HepG2 (cell line): ENCODE data around the gene HSP90AB1. TPM values are rescaled to one million over a fixed set of nuclear protein-coding genes. Genes with fewer than 3 reads are reported as not detected.

ENCODE experiments used
- FOSL1 ChIP-seq: sonication (generic); formaldehyde crosslinking; IDR thresholded peaks from 2 replicates; pipeline ENCODE4 v1.9.0; 2021; ENCODE audit warnings: missing genetic modification reagents, borderline replicate concordance
- GATAD1 ChIP-seq: IDR thresholded peaks from 2 replicates; pipeline ENCODE4 v1.6.1; 2016; ENCODE audit warnings: missing genetic modification reagents, missing compliant biosample characterization
- GPN1 ChIP-seq: sonication (generic); formaldehyde crosslinking; IDR thresholded peaks from 2 replicates; pipeline ENCODE4 v1.5.1; 2020; ENCODE audit warnings: missing genetic modification reagents, borderline replicate concordance
- HMGA1 ChIP-seq: sonication (generic); formaldehyde crosslinking; conservative IDR thresholded peaks from 2 replicates; pipeline ENCODE4 v1.4.0; 2020; ENCODE audit warnings: missing genetic modification reagents
- KLF12 ChIP-seq: sonication (generic); formaldehyde crosslinking; IDR thresholded peaks from 2 replicates; pipeline ENCODE4 v1.4.0; 2020; ENCODE audit warnings: missing genetic modification reagents, borderline replicate concordance
- MED8 ChIP-seq: sonication (generic); formaldehyde crosslinking; IDR thresholded peaks from 2 replicates; pipeline ENCODE4 v1.8.1; 2023; ENCODE audit warnings: mild to moderate bottlenecking, missing genetic modification reagents; ENCODE audit not compliant: insufficient replicate concordance
- ZNF121 ChIP-seq: sonication (generic); formaldehyde crosslinking; IDR thresholded peaks from 2 replicates; pipeline ENCODE4 v1.5.0; 2020; ENCODE audit warnings: mild to moderate bottlenecking, missing genetic modification reagents
- ZNF331 ChIP-seq: sonication (generic); formaldehyde crosslinking; IDR thresholded peaks from 2 replicates; pipeline ENCODE4 v1.4.0; 2020; ENCODE audit warnings: missing genetic modification reagents
- ZNF468 ChIP-seq: sonication (generic); formaldehyde crosslinking; IDR thresholded peaks from 2 replicates; pipeline ENCODE4 v1.8.0; 2022; ENCODE audit warnings: mild to moderate bottlenecking, moderate library complexity, missing genetic modification reagents
- ZNF552 ChIP-seq: sonication (generic); formaldehyde crosslinking; IDR thresholded peaks from 2 replicates; pipeline ENCODE4 v1.9.0; 2022; ENCODE audit warnings: missing genetic modification reagents, mild to moderate bottlenecking, borderline replicate concordance
- ZNF747 ChIP-seq: sonication (generic); formaldehyde crosslinking; IDR thresholded peaks from 2 replicates; pipeline ENCODE4 v1.8.1; 2023; ENCODE audit warnings: missing genetic modification reagents, mild to moderate bottlenecking, borderline replicate concordance
- polyA plus RNA-seq, 8 experiments: library from polyadenylated mRNA; depleted of rRNA in 3 of 8; stranded (reverse) in 7 of 8; unstranded in 1 of 8; fragments of >200 nt; fragmentation: Illumina TruSeq in 4 of 8; extraction: Trizol in 4 of 8; gene quantifications; 2 replicates each; pipeline versions ENCODE4 v1.2.1 to v1.2.3, GENCODE V29; 2011 to 2016; ENCODE audit warnings: low read depth in 4 of 8, missing spikeins in 1 of 8, mixed read lengths in 1 of 8; ENCODE audit not compliant: insufficient read depth in 1 of 8
- total RNA-seq, 5 experiments: library from RNA; depleted of rRNA; stranded (reverse); fragments of >200 nt; fragmentation: Illumina TruSeq; extraction: Trizol; gene quantifications; 2 replicates each; pipeline ENCODE4 v1.2.3, GENCODE V29; 2016; ENCODE audit warnings: low read depth in 1 of 5
- TF ChIP-seq, protein P1 (sequence below): sonication (generic); formaldehyde crosslinking; IDR thresholded peaks from 2 replicates; pipeline ENCODE4 v1.5.0; 2020; ENCODE audit warnings: missing genetic modification reagents
- TF ChIP-seq, protein P2 (sequence below): sonication (generic); formaldehyde crosslinking; IDR thresholded peaks from 2 replicates; pipeline ENCODE4 v1.8.0; 2023; ENCODE audit warnings: mild to moderate bottlenecking, missing genetic modification reagents
- TF ChIP-seq, protein P3 (sequence below): sonication (generic); formaldehyde crosslinking; IDR thresholded peaks from 2 replicates; pipeline ENCODE4 v1.4.0; 2020; ENCODE audit warnings: mild to moderate bottlenecking, missing genetic modification reagents

The HSP90AB1 gene
- total and polyA plus RNA-seq, 2 of the 13 experiments (the other 11 are each of a cell fraction or from before 2014, with no cell fraction given), result 1,325 to 1,472 TPM

DNA sequence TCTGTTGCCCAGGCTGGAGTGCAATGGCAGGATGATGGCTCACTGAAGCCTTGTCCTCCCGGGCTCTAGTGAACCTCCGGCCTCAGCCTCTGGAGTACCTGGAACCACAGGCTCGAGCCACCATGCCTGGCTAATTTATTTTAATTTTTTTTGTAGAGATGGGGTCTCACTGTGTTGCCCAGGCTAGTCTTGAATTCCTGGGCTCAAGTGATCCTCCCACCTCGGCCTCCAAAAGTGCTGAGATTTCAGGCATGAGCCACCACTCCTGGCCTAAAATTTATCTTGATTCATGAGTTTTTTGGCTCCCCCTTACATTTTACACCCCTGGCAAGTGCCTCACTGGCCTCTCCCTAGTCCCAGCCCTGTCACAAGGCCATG lies 26.0 kb upstream of the HSP90AB1 start (continued):
- TF ChIP-seq HMGA1, result no peak
- 0 out of 2 replicates have a peak, but pooled peaks have one; percentile 21 for TF ChIP-seq ZNF468 (CRISPR knock-in tag)
- peak; percentile 96 for TF ChIP-seq ZNF121 (CRISPR knock-in tag)
- TF ChIP-seq, protein P1, sequence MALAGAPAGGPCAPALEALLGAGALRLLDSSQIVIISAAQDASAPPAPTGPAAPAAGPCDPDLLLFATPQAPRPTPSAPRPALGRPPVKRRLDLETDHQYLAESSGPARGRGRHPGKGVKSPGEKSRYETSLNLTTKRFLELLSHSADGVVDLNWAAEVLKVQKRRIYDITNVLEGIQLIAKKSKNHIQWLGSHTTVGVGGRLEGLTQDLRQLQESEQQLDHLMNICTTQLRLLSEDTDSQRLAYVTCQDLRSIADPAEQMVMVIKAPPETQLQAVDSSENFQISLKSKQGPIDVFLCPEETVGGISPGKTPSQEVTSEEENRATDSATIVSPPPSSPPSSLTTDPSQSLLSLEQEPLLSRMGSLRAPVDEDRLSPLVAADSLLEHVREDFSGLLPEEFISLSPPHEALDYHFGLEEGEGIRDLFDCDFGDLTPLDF (CRISPR knock-in tag), result no peak
- TF ChIP-seq GATAD1 (CRISPR knock-in tag), result 0 out of 2 replicates have a peak, but pooled peaks have one; percentile 5
- TF ChIP-seq, protein P2, sequence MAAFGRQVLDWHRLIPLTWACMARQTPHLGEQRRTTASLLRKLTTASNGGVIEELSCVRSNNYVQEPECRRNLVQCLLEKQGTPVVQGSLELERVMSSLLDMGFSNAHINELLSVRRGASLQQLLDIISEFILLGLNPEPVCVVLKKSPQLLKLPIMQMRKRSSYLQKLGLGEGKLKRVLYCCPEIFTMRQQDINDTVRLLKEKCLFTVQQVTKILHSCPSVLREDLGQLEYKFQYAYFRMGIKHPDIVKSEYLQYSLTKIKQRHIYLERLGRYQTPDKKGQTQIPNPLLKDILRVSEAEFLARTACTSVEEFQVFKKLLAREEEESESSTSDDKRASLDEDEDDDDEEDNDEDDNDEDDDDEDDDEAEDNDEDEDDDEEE (CRISPR knock-in tag), result 0 out of 2 replicates have a peak, but pooled peaks have one; percentile 21
- TF ChIP-seq ZNF331 (CRISPR knock-in tag), result 0 out of 2 replicates have a peak, but pooled peaks have one; percentile 1
- no peak for TF ChIP-seq MED8 (CRISPR knock-in tag)
- no peak for TF ChIP-seq GPN1 (CRISPR knock-in tag)
- no peak for TF ChIP-seq KLF12 (CRISPR knock-in tag)
- TF ChIP-seq FOSL1 (CRISPR knock-in tag), result no peak
- TF ChIP-seq, protein P3, sequence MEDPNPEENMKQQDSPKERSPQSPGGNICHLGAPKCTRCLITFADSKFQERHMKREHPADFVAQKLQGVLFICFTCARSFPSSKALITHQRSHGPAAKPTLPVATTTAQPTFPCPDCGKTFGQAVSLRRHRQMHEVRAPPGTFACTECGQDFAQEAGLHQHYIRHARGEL, result no peak
- TF ChIP-seq ZNF747 (CRISPR knock-in tag), result no peak
- TF ChIP-seq ZNF552 (CRISPR knock-in tag), result no peak
